Measurements from ENCODE around the gene TMEM79. TPM values are rescaled to one million over a fixed set of nuclear protein-coding genes. Genes with fewer than 3 reads are reported as not detected.

TMEM79 gene
- total RNA-seq, 2 donors from 2014 or later: 2.9 to 7.0 TPM

GRCh38 chr1:156337888-156338179 lies 53.7 kb downstream of the TMEM79 start:
- H3K27me3 ChIP-seq: no peaks in the 10 kb centered on the region
- H3K4me1 ChIP-seq: peaks cover 8% of the 10 kb centered on the region
- peaks cover 5% of the 10 kb centered on the region for H3K36me3 ChIP-seq
- peak overlapping the region; percentile 74 for H3K4me3 ChIP-seq
- DNase-seq: no peak
- H3K9me3 ChIP-seq: no peaks in the 10 kb centered on the region
- intact Hi-C loops (cut with DNase I): no loop called here
- no peak for TF ChIP-seq CTCF (IDR thresholded peaks at IDR 0.05)
- H3K9ac ChIP-seq (ENCODE audit: low read depth in 2 of 2, low read length in 2 of 2): peak overlapping the region; percentile 61 to 80
- H3K27ac ChIP-seq: peak overlapping the region; percentile 72

- peak within 1 kb of the TSS; percentile 74 for H3K4me3 ChIP-seq
- H3K4me1 ChIP-seq: peaks cover 8% of the 10 kb centered on the region
- TF ChIP-seq CTCF (IDR thresholded peaks at IDR 0.05): no peak
- peak; percentile 100 for DNase-seq
- intact Hi-C loops (cut with DNase I): no loop called here
- H3K36me3 ChIP-seq: peaks cover 5% of the 10 kb centered on the region
- peak within 1 kb of the TSS; percentile 72 for H3K27ac ChIP-seq
- H3K9me3 ChIP-seq: no peaks in the 10 kb centered on the region
- peak within 1 kb of the TSS; percentile 61 to 80 for H3K9ac ChIP-seq (ENCODE audit: low read depth in 2 of 2, low read length in 2 of 2)
- H3K27me3 ChIP-seq: no peaks in the 10 kb centered on the region
Observed at GRCh38 chr1:156338180-156338976, 54.3 kb downstream of the TMEM79 start, which contains the start of the genes CCT3 and TSACC. CCT3 (minus strand) TSS chr1:156338292; CDS start chr1:156338184, 108 bp downstream. TSACC (plus strand) TSS chr1:156338526; CDS start chr1:156339758, 1,232 bp downstream.

Other genes with a start within 250 kb of the TMEM79 start
- gene UBQLN4, start 230.5 kb upstream of the TMEM79 start, total RNA-seq: 10 to 100 TPM; 23.2 to 43.4 TPM
- 10 to 100 TPM; 69.4 to 83.9 TPM for gene LAMTOR2, start 229.5 kb upstream of the TMEM79 start, total RNA-seq
- gene RAB25, start 223.2 kb upstream of the TMEM79 start, total RNA-seq: 100 to 1,000 TPM; 213 TPM
- 1 to 10 TPM; 1.6 to 3.7 TPM for gene MEX3A, start 201.9 kb upstream of the TMEM79 start, total RNA-seq
- 100 to 1,000 TPM; 414 to 610 TPM for gene LMNA, start 169.6 kb upstream of the TMEM79 start, total RNA-seq
- 1 to 10 TPM; 4.5 to 5.6 TPM for gene SEMA4A, start 130.7 kb upstream of the TMEM79 start, total RNA-seq
- 10 to 100 TPM; 23.6 to 26.8 TPM for gene SLC25A44, start 90.2 kb upstream of the TMEM79 start, total RNA-seq
- gene PMF1, start 71.3 kb upstream of the TMEM79 start, total RNA-seq: 10 to 100 TPM; 44.4 to 49.4 TPM
- 1 to 10 TPM; 1.2 to 2.2 TPM for gene BGLAP, start 42.1 kb upstream of the TMEM79 start, total RNA-seq
- 1 to 10 TPM; 1.1 to 2.9 TPM for gene PAQR6, start 36.3 kb upstream of the TMEM79 start, total RNA-seq
- 100 to 1,000 TPM in 1 of 2 donors, 10 to 100 TPM in 1; 65.2 to 107 TPM for gene SMG5, start 1.5 kb upstream of the TMEM79 start, total RNA-seq
- gene GLMP, start 11.4 kb downstream of the TMEM79 start, total RNA-seq: 10 to 100 TPM; 31.8 to 46.2 TPM
- gene VHLL, start 15.0 kb downstream of the TMEM79 start, total RNA-seq: not detected
- gene CCT3, start 54.0 kb downstream of the TMEM79 start, total RNA-seq: 100 to 1,000 TPM; 125 to 294 TPM
- gene TSACC, start 54.2 kb downstream of the TMEM79 start, total RNA-seq: not detected
- under 1 TPM in 1 of 2 donors, not detected in 1; 0.12 TPM for gene RHBG, start 84.9 kb downstream of the TMEM79 start, total RNA-seq
- gene MEF2D, start 216.4 kb downstream of the TMEM79 start, total RNA-seq: 10 to 100 TPM; 32.3 to 49.9 TPM